Body of pancreas (tissue), 4 donors: ENCODE data around the gene TBX1. TPM values are rescaled to one million over a fixed set of nuclear protein-coding genes. Genes with fewer than 3 reads are reported as not detected.

ENCODE experiments used
- ATAC-seq: fragments of 150-250 bp; one replicate; pipeline ENCODE4 v1.9.1; 2016
- DNase-seq, 4 donors: peaks; one replicate each; pipeline ENCODE4 v3.0.0-alpha.2; 2019
- H3K27ac ChIP-seq, 4 donors: fragments of 200-600 bp; sonication (generic); 1 replicate in 3 of 4; 2 replicates in 1 of 4; pipeline versions ENCODE4 v1.5.1 to v1.6.1; 2016 to 2019; ENCODE audit warnings: mild to moderate bottlenecking in 1 of 4, mixed read lengths in 1 of 4, moderate library complexity in 1 of 4
- H3K27me3 ChIP-seq, 2 donors: fragments of 200-600 bp; sonication (generic); one replicate each; pipeline ENCODE4 v1.6.0; 2016; ENCODE audit warnings: mild to moderate bottlenecking in 1 of 2
- H3K36me3 ChIP-seq, 2 donors: fragments of 200-600 bp; sonication (generic); replicated peaks in 1 of 2; 2 replicates each; pipeline ENCODE4 v1.5.1; 2016; ENCODE audit warnings: low read depth in 2 of 2; ENCODE audit not compliant: insufficient read depth in 1 of 2
- H3K4me1 ChIP-seq: fragments of 200-600 bp; sonication (generic); one replicate; pipeline ENCODE4 v1.6.0; 2016
- H3K4me3 ChIP-seq, 2 donors: fragments of 200-600 bp; sonication (generic); 1 replicate in 1 of 2; 2 replicates in 1 of 2; pipeline ENCODE4 v1.5.1; 2016 to 2019
- H3K9me3 ChIP-seq, 3 donors: fragments of 200-600 bp; sonication (generic); 1 replicate in 2 of 3; 2 replicates in 1 of 3; pipeline ENCODE4 v1.5.1; 2016
- CTCF ChIP-seq, 7 experiments: fragments of 450-650 bp in 4 of 7; fragments of 200-600 bp in 3 of 7; sonication (generic) in 3 of 7; IDR thresholded peaks; one replicate each; pipeline ENCODE4 v1.5.1; 2016 to 2019; ENCODE audit warnings: antibody characterized with exemption in 7 of 7
- POLR2A ChIP-seq, 3 donors: fragments of 450-650 bp; IDR thresholded peaks; one replicate each; pipeline ENCODE4 v1.6.1; 2016; ENCODE audit warnings: antibody characterized with exemption in 3 of 3, mild to moderate bottlenecking in 2 of 3
- WGBS, 2 donors: methylation state at CpG; one replicate each; pipeline ENCODE4 v1.1.5; 2017; 5-methylcytosine and 5-hydroxymethylcytosine counted together
- intact Hi-C: fragments of 100-400 bp; cut with DNase I; formaldehyde crosslinking; loops from one replicate; pipeline ENCODE4 v1.15.1; 2023
- total RNA-seq, 2 donors: library from RNA; depleted of rRNA; stranded (reverse); fragments of >200 nt; gene quantifications; one replicate each; pipeline ENCODE4 v1.1.0, GENCODE V29; 2016

Gene TBX1
- total RNA-seq, 2 donors from 2014 or later, result 1.0 TPM; not detected in 1

DNA sequence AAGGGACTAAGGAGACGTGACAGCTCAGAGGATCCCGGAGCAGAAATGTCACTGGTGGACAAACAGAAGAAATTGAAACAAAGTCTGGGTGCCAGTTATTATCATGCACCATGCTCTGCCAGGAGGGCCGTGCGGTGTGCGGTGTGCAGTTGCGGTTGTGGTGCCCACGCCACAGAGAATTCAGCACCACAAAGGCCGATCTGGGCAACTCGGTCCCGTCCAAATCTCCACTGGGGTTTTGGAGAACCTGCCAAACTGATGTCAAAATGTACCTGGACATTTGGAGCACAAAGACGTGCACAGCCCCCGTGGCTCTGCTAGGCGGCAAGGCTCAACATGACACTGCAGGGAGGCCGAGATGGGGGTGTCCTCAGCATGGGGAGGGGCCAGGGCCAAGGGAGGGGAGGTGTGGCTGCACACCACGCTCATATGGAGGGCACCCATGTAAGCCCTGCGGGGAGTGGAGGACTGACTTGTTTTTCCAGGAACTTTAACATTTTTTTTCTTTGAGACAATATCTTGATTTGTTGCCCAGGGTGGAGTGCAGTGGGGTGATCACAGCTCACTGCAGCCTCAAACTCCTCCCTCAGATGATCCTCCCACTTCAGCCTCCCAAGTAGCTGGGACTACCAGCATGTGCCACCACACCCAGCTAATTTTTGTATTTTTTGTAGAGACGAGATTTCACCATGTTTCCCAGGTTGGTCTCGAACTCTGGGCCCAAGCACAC is 54.7 kb downstream of the TBX1 start:
- WGBS, 2 donors, result 87 to 88% methylated on average over 17 to 18 of the region's 18 CpGs
- Histone ChIP-seq H3K27me3 (no peaks in the 10 kb centered on the region), H3K4me1 (no peaks in the 10 kb centered on the region), H3K27ac (no peak overlapping the region), H3K36me3 (no peaks in the 10 kb centered on the region), H3K4me3 (no peak overlapping the region), H3K9me3 (no peaks in the 10 kb centered on the region)
- no peak for TF ChIP-seq CTCF (IDR thresholded peaks at IDR 0.05)
- TF ChIP-seq POLR2A (IDR thresholded peaks at IDR 0.05), result no peak
- DNase-seq, result no peak
- intact Hi-C loops, result no loop called here
- ATAC-seq, result no peak

- no peaks in the 10 kb centered on the region for H3K4me1 ChIP-seq
- no peaks in the 10 kb centered on the region for H3K36me3 ChIP-seq
- TF ChIP-seq CTCF (IDR thresholded peaks at IDR 0.05) (no peak), POLR2A (IDR thresholded peaks at IDR 0.05) (no peak)
- no peaks in the 10 kb centered on the region for H3K9me3 ChIP-seq
- H3K27ac ChIP-seq, result no peak overlapping the region
- no peaks in the 10 kb centered on the region for H3K27me3 ChIP-seq
- intact Hi-C loops, result no loop called here
- ATAC-seq, result no peak
- DNase-seq, result no peak
- H3K4me3 ChIP-seq, result no peak overlapping the region
- WGBS, 2 donors, result 88 to 89% methylated on average over 16 of the region's 16 CpGs
Measured at GRCh38 chr22:19815823-19816290, 55.3 kb downstream of the TBX1 start.

GRCh38 chr22:19816372-19817119 is 56.0 kb downstream of the TBX1 start:
- no peaks in the 10 kb centered on the region for H3K27me3 ChIP-seq
- no peak for TF ChIP-seq CTCF (IDR thresholded peaks at IDR 0.05)
- no peak for TF ChIP-seq POLR2A (IDR thresholded peaks at IDR 0.05)
- no peak overlapping the region for H3K4me3 ChIP-seq
- WGBS, 2 donors, result 92% methylated on average over 14 of the region's 14 CpGs
- H3K9me3 ChIP-seq, result no peaks in the 10 kb centered on the region
- no peak for DNase-seq
- no peaks in the 10 kb centered on the region for H3K36me3 ChIP-seq
- intact Hi-C loops, result no loop called here
- H3K27ac ChIP-seq, result no peak overlapping the region
- H3K4me1 ChIP-seq, result no peaks in the 10 kb centered on the region
- ATAC-seq, result no peak

Other genes starting within 250 kb of the TBX1 start
- gene CLDN5, start 236.4 kb upstream of the TBX1 start, total RNA-seq, result 10 to 100 TPM; 36.9 to 80.4 TPM
- gene SEPTIN5, start 46.3 kb upstream of the TBX1 start, total RNA-seq, result 10 to 100 TPM; 15.0 to 15.2 TPM
- 10 to 100 TPM in 1 of 2 donors, 1 to 10 TPM in 1; 6.2 to 29.7 TPM for gene GP1BB, start 37.2 kb upstream of the TBX1 start, total RNA-seq
- 1 to 10 TPM; 1.3 to 3.3 TPM for gene GNB1L, start 94.1 kb downstream of the TBX1 start, total RNA-seq
- gene RTL10, start 94.1 kb downstream of the TBX1 start, total RNA-seq, result 10 to 100 TPM; 10.2 to 14.8 TPM
- 10 to 100 TPM; 85.6 to 98.2 TPM for gene COMT, start 181.0 kb downstream of the TBX1 start, total RNA-seq
- gene TXNRD2, start 181.0 kb downstream of the TBX1 start, total RNA-seq, result 10 to 100 TPM; 22.1 to 23.6 TPM